GM18909 (cell line): ENCODE results near the gene GYS1.
"Not testable (repeated sequence)": the region's sequence is repeated elsewhere in the genome, so short reads cannot be mapped to it uniquely, and the experiment has no call there.

Experiments
- ATAC-seq: cut with Tn5 transposase; IDR thresholded peaks from one replicate; pipeline ENCODE4 v1.9.1; 2021; ENCODE audit warnings: mild to moderate bottlenecking; ENCODE audit not compliant: unreplicated experiment, poor library complexity

Gene GYS1

GRCh38 chr19:48993175-48994034 is at the start of gene GYS1, which contains the start of gene RUVBL2:
Gene GYS1 (minus strand): TSS chr19:48993309. CDS start chr19:48993112, 197 bp downstream.
Gene RUVBL2 (plus strand): TSS chr19:48993887. CDS start chr19:48993912, 25 bp downstream.
- peak; percentile 87 for ATAC-seq

DNA sequence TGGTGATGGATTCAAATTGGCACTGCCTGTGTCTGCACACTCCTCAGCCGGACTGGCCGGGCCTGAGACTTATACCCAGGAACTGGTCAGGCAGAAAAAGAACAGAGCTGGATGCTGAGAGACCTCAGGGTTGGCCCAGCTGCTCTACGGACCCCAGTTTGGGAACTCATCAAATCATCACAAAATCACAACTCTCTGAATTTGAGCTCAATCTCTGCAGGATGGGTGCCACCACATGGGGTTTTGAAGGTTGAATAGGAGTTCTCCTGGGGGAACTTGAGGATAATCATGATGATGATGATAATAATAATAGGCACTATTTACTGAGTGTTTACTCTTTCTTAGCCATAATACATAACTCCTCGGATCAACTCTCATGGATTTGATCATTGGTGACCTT is 49.6 kb upstream of the GYS1 start:
- ATAC-seq, result not testable (repeated sequence)

GRCh38 chr19:49042177-49042576 is 49.1 kb upstream of the GYS1 start:
- ATAC-seq, result no peak

GRCh38 chr19:49039736-49040135 is 46.6 kb upstream of the GYS1 start:
- not testable (repeated sequence) for ATAC-seq

DNA sequence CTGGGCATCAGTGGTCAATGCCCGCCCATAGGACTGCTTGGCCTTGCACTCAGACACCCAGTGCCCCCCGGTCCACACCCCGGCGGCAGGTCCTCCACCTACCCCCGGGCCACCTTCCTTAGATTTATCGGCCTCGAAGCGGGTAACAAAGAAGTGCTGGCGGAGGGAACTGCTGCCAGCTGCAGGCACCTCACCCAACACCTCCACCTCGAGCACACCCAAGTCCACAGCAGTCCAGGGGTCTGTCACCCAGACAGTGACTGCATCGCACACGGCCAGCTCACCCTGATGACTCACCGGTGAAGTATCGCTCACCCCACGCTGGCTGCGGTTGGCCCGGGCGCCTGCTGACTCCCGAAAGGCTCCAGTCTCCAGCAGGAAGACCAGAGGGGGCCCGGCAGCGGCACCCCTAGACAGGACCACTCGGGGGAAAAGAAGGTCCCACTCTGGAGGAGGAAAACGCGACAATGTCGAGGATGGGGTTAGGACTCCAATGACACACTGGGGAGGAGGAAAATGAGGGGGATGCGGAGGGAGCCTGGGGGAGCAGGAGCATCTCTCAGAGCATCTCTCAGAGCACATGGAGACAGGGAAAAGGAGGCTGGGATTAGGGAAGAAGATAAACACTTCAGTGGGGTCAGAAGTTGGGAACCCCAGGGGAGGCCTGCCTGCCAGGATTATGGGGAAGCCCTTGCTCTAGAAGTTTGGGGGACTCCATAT is 45.6 kb upstream of the GYS1 start:
- ATAC-seq, result not testable (repeated sequence)

- not testable (repeated sequence) for ATAC-seq
Observed at GRCh38 chr19:49038111-49038510, 45.0 kb upstream of the GYS1 start.

DNA sequence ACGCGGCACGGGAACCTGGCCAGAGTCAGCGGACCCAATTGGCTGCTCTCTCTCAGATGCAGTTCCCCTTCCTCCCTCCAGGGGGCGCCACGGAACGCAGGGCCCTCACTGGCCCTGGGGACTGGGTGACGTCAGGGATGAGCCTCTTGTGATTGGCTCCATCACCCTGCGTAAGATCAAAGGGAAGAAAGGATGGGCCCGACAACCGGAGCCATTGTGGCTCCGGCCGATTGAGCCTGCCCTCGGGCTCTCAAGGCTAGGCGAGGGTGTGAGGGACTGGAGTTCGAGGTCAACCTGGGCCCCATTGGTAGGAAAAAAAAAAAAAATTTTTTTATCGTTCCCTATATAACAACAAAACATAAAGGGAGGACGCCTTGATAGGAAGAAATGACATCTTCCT is 43.7 kb upstream of the GYS1 start, which contains the start of gene CGB1:
Gene CGB1, minus strand, starts transcription at position 81 of the 400 bp plus-strand sequence. CDS start 184 bp downstream, outside the sequence.
- ATAC-seq, result not testable (repeated sequence)

DNA sequence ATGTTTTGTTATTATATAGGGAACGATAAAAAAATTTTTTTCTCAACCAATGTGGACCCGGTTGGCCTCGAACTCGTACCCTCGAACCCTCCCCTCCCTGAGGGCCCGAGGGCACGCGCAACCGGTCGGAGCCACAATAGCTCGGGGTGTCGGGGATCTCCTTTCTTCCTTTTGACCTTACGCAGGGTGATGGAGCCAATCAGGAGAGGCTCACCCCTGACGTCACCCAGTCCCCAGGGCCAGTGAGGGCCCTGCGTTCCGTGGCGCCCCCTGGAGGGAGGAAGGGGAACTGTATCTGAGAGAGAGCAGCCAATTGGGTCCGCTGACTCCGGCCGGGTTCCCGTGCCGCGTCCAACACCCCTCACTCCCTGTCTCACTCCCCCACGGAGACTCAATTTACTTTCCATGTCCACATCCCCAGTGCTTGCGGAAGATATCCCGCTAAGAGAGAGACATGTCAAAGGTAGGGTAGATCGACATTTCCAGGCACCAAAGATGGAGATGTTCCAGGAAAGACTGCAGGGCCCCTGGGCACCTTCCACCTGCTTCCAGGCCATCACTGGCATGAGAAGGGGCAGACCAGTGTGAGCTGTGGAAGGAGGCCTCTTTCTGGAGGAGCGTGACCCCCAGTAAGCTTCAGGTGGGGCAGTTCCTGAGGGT is 38.7 kb upstream of the GYS1 start, which contains the start of gene CGB2:
Gene CGB2, plus strand, starts transcription at position 249 of the 660 bp plus-strand sequence. Its CDS starts 206 bp downstream, at position 455.
- ATAC-seq, result not testable (repeated sequence)

DNA sequence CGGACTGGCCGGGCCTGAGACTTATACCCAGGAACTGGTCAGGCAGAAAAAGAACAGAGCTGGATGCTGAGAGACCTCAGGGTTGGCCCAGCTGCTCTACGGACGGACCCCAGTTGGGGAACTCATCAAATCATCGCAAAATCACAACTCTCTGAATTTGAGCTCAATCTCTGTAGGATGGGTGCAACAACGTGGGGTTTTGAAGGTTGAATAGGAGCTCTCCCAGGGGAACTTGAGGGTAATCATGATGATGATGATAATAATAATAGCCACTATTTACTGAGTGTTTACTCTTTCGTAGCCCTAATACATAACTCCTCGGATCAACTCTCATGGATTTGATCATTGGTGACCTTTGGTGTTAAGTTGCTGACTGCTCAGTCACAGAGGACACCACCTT is 37.2 kb upstream of the GYS1 start:
- ATAC-seq, result not testable (repeated sequence)

GRCh38 chr19:49029749-49030148 is 36.6 kb upstream of the GYS1 start:
- ATAC-seq, result not testable (repeated sequence)

DNA sequence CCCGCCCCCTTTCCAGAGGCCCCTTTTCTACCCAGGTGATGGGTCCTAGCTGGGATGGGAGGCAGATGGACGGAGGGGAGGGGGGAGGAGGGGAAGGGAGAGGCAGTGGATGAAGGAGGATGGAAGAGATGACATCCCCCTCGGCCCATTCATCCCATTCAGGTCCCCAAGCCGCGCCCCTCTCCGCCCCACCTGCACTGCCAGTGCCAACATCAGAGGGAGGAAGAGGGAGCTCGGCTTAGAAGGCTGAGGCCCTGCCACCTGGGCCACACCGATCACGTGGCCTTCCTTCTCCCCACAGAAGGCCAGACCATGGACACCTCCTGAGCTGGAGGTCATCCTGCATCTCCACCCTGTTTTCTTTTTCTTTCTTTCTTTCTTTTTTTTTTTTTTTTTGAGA is 35.6 kb upstream of the GYS1 start:
- not testable (repeated sequence) for ATAC-seq

DNA sequence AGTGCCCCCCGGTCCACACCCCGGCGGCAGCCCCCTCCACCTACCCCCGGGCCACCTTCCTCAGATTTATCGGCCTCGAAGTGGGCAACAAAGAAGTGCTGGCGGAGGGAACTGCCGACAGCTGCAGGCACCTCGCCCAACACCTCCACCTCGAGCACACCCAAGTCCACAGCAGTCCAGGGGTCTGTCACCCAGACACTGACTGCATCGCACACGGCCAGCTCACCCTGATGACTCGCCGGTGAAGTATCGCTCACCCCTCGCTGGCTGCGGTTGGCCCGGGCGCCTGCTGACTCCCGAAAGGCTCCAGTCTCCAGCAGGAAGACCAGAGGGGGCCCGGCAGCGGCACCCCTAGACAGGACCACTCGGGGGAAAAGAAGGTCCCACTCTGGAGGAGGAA is 32.5 kb upstream of the GYS1 start:
- ATAC-seq, result not testable (repeated sequence)

- ATAC-seq, result not testable (repeated sequence)
Observed at GRCh38 chr19:49025088-49025487, 32.0 kb upstream of the GYS1 start.

DNA sequence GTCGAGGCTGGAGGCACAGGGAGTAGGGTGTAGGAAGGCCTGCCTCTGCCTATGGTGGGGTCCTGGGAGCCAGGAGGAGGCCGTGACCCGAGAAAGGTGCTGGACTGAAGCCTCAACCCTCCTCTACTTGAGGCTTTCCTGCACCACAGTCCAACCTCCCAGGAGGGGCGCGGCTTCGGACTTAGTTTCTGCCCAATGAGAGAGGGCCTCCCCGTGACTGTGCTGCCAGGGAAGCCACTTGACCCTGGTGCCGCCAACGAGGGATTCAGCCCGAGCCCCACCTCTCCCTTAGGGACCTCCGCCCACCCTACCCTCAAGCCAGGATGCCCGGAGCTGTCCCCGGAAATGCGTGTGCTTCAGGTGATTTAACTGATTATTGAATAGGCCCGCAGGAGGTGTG is 31.1 kb upstream of the GYS1 start, which contains the start of gene CGB3:
Gene CGB3, minus strand, starts transcription at position 101 of the 400 bp plus-strand sequence. CDS start 362 bp downstream, outside the sequence.
- not testable (repeated sequence) for ATAC-seq

- no peak for ATAC-seq
Observed at GRCh38 chr19:49022116-49022515, 29.0 kb upstream of the GYS1 start.

DNA sequence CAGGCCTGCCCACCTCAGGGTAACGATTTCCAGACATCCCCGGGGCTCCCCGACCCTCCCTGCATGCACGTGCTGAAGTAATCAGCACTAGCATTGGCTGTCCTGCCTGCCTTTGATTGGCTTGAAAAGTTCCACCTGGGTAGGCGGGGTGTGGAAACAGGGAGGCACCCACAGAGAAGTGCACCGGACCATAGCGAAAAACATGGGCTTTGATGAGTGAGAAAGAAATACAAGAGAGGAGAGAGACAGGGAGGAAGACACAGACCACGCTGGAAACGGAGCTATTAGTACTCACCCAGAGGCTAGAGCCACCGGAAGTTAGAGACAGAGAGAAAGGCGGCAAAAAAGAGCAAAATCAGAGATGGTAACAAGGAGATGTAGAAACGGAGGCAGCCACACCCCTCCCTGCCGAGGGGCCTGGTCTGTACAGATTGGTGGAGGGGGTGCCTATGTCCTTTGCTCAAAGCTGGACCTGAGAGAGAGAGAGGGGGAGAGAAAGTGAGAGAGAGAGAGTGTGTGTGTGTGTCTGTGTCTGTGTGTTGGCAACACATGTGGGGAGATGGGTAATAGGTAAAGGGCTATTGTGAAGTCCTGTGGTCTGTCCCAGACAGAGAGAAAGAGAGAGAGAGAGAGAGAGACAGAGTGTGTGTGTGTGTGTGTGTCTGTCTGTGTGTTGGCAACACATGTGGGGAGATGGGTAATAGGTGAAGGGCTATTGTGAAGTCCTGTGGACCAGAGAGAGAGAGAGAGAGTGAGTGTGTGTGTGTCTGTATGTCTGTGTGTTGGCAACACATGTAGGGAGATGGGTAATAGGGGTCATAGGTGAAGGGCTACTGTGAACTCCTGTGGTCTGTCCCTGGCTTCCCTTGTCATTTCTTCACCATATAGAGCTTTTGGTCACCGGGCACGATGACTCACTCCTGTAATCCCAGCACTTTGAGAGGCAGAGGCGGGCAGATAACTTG is 28.1 kb upstream of the GYS1 start:
- no peak for ATAC-seq

- ATAC-seq, result no peak
Observed at GRCh38 chr19:49020342-49020741, 27.2 kb upstream of the GYS1 start.

GRCh38 chr19:49019242-49019932 is 26.3 kb upstream of the GYS1 start:
- no peak for ATAC-seq
